Trophoblast cell (in vitro differentiated cells and primary cell): ENCODE data around the gene UGT1A5.

Experiments used
- DNase-seq, 2 donors: peaks; one replicate each; pipeline ENCODE4 v3.0.0-alpha.2; 2016
- H2AFZ ChIP-seq: 2 replicates; pipeline ENCODE4 v1.6.1; 2013; ENCODE audit warnings: low read length, moderate library complexity, mild to moderate bottlenecking; ENCODE audit not compliant: insufficient read depth, poor library complexity
- H2AK5ac ChIP-seq: 2 replicates; pipeline ENCODE4 v1.6.1; 2013; ENCODE audit warnings: mild to moderate bottlenecking, low read length
- H2BK120ac ChIP-seq: 2 replicates; pipeline ENCODE4 v1.6.1; 2013; ENCODE audit warnings: low read length, mild to moderate bottlenecking, moderate library complexity; ENCODE audit not compliant: insufficient read depth, poor library complexity
- H2BK12ac ChIP-seq: 2 replicates; pipeline ENCODE4 v1.6.1; 2013; ENCODE audit warnings: mild to moderate bottlenecking, low read length, moderate library complexity
- H2BK5ac ChIP-seq: 2 replicates; pipeline ENCODE4 v1.6.1; 2013; ENCODE audit warnings: low read length, low read depth, moderate library complexity, mild to moderate bottlenecking; ENCODE audit not compliant: poor library complexity
- H3K14ac ChIP-seq: 2 replicates; pipeline ENCODE4 v1.6.1; 2013; ENCODE audit warnings: mild to moderate bottlenecking, low read length
- H3K18ac ChIP-seq: 2 replicates; pipeline ENCODE4 v1.6.1; 2013; ENCODE audit warnings: mild to moderate bottlenecking, low read length
- H3K23ac ChIP-seq: 2 replicates; pipeline ENCODE4 v1.6.1; 2013; ENCODE audit warnings: low read length
- H3K27ac ChIP-seq: 2 replicates; pipeline ENCODE4 v1.5.1; 2013; ENCODE audit warnings: low read depth, mild to moderate bottlenecking, inconsistent platforms, low read length, moderate library complexity
- H3K27me3 ChIP-seq: 2 replicates; pipeline ENCODE4 v1.6.1; 2013; ENCODE audit warnings: inconsistent platforms, mild to moderate bottlenecking, low read length, moderate library complexity; ENCODE audit not compliant: insufficient read depth
- H3K36me3 ChIP-seq, 2 experiments: 1 replicate in 1 of 2; 2 replicates in 1 of 2; pipeline ENCODE4 v1.6.1; 2013; ENCODE audit warnings: low read length in 2 of 2, mild to moderate bottlenecking in 2 of 2, moderate library complexity in 1 of 2; ENCODE audit not compliant: insufficient read depth in 2 of 2, control insufficient read depth in 1 of 2
- H3K4ac ChIP-seq: 2 replicates; pipeline ENCODE4 v1.6.1; 2013; ENCODE audit warnings: low read depth, mild to moderate bottlenecking, low read length, moderate library complexity
- H3K4me1 ChIP-seq, 2 experiments: 1 replicate in 1 of 2; 2 replicates in 1 of 2; pipeline ENCODE4 v1.6.1; 2013; ENCODE audit warnings: low read length in 2 of 2, mild to moderate bottlenecking in 2 of 2, moderate library complexity in 1 of 2; ENCODE audit not compliant: insufficient read depth in 2 of 2, control insufficient read depth in 1 of 2
- H3K4me2 ChIP-seq: 2 replicates; pipeline ENCODE4 v1.6.1; 2013; ENCODE audit warnings: inconsistent platforms, mild to moderate bottlenecking, low read length, moderate library complexity
- H3K4me3 ChIP-seq: 2 replicates; pipeline ENCODE4 v1.5.1; 2013; ENCODE audit warnings: mild to moderate bottlenecking, low read depth, low read length, inconsistent platforms
- H3K79me1 ChIP-seq: one replicate; pipeline ENCODE4 v1.6.1; 2013; ENCODE audit warnings: low read length
- H3K79me2 ChIP-seq: 2 replicates; pipeline ENCODE4 v1.6.1; 2013; ENCODE audit warnings: low read length, mild to moderate bottlenecking; ENCODE audit not compliant: control insufficient read depth, insufficient read depth, poor library complexity
- H3K9ac ChIP-seq: 2 replicates; pipeline ENCODE4 v1.6.1; 2013; ENCODE audit warnings: mild to moderate bottlenecking, low read length
- H3K9me3 ChIP-seq: 2 replicates; pipeline ENCODE4 v1.6.1; 2013; ENCODE audit warnings: low read depth, mild to moderate bottlenecking, control low read depth, inconsistent platforms, low read length; ENCODE audit not compliant: insufficient read depth
- H4K12ac ChIP-seq: 2 replicates; pipeline ENCODE4 v1.6.1; 2013; ENCODE audit warnings: low read depth, mild to moderate bottlenecking, low read length, moderate library complexity
- H4K8ac ChIP-seq: 2 replicates; pipeline ENCODE4 v1.6.1; 2013; ENCODE audit warnings: low read depth, mild to moderate bottlenecking, low read length, moderate library complexity
- H4K91ac ChIP-seq: one replicate; pipeline ENCODE4 v1.6.1; 2013; ENCODE audit warnings: low read depth, mild to moderate bottlenecking, low read length, moderate library complexity
- WGBS: extraction: QIAGEN DNeasy Blood & Tissue Kit; methylation state at CpG from one replicate; pipeline ENCODE4 v1.1.7; 2013; ENCODE audit warnings: missing lambda C conversion rate; ENCODE audit not compliant: insufficient read length, insufficient coverage; ENCODE audit errors: extremely low coverage; 5-methylcytosine and 5-hydroxymethylcytosine counted together

UGT1A5 gene

DNA sequence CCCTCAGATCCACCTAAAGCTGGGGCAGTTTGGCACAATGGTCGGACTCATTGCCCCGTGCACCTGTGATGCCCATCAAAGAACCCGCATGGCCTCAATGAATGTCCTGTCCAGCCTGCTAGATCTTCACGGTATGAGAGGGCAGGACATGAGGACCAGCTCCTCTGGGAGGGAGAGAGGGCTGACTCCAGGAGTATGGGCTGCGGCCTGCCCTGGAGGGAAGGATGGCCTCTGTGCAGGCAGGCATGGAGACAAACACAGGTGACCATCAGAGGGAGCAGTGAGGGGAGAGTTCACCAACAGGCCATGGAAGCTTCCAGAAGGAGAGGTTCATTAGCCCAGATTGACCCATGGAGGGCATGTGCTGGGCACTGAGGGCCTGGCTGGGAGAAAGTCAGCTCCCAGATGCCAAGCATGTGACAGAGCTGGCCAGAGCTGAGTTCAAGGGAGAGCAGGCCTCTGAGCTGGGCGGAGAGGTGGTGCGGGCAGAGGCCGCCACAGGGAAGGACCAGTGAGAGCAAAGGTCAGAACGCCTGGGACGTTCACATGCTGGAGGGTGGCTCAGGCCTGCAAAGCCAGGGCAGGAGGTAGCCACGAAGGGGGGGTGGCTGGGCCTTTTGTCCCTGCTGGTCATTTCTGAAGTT is 105.4 kb downstream of the UGT1A5 start:
- Histone ChIP-seq H2AK5ac (no peak overlapping the region), H2BK5ac (no peak overlapping the region), H2AFZ (no peak overlapping the region), H3K9ac (no peak overlapping the region), H3K4me2 (no peak overlapping the region), H4K91ac (no peak overlapping the region), H3K23ac (no peak overlapping the region), H4K12ac (no peak overlapping the region), H3K79me1 (no peaks in the 10 kb centered on the region), H3K79me2 (no peaks in the 10 kb centered on the region), H2BK12ac (no peak overlapping the region), H3K36me3 (no peaks in the 10 kb centered on the region), H3K27me3 (no peaks in the 10 kb centered on the region), H3K18ac (no peak overlapping the region), H3K4me3 (no peak overlapping the region), H3K4ac (no peak overlapping the region), H2BK120ac (no peak overlapping the region), H3K4me1 (no peaks in the 10 kb centered on the region), H3K9me3 (peaks cover 5% of the 10 kb centered on the region), H3K27ac (no peak overlapping the region), H4K8ac (no peak overlapping the region), H3K14ac (no peak overlapping the region)
- WGBS: no CpG with 5 or more reads among the region's 11 CpGs
- no peak for DNase-seq

DNA sequence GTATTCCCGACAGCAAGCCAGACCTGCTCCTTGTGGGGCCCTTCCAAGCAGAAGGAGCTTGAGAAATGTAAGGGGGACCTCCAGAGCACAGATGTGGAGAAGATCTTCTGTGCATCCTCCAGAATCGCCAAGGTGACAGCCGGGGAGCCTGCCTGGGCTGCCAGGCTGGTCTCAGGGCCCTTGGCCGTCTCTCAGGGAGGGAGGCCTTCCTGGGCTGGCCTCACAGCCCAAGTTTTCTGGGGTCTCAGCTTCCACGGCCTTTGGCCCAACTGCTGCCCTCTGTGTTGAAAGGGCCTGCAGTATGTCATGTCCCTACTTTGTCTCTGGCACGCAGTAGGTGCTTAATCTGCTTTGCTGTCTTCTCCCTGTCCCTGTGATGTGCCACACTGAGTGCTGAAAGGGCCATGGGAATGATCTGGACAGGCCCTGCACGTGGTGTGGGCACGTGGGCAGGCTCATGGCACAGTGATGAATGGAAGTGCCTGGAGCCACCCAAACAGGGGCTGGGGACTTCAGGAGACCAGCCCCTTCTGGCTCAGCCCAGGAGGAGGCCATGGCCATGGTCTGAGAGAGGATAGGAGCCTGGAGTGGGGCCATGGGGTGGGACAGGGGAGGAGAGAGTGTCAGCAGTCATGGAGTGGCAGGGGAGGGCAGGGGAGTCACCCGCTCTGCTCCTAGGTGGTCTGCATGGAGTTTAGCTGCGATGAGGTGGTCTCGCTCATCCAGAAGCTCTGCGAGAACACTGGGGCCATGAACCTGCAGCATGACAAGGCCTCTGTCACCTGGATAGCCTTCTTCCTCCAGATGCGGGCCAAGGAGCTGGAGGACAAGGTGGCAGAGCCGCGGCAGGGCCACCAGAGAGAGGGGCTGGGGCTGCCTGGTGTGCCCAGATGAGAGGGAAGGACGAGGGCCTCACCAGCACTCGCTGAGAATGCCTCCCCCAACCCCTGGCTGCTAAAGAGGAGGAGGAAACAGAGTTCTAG is 106.2 kb downstream of the UGT1A5 start:
- H4K12ac ChIP-seq: no peak overlapping the region
- no peak for DNase-seq
- no peak overlapping the region for H2BK5ac ChIP-seq
- H3K9ac ChIP-seq: no peak overlapping the region
- no peak overlapping the region for H3K4ac ChIP-seq
- peaks cover 5% of the 10 kb centered on the region for H3K9me3 ChIP-seq
- no peak overlapping the region for H3K4me3 ChIP-seq
- H2BK120ac ChIP-seq: no peak overlapping the region
- no peak overlapping the region for H4K8ac ChIP-seq
- no peaks in the 10 kb centered on the region for H3K4me1 ChIP-seq
- H3K18ac ChIP-seq: no peak overlapping the region
- no peak overlapping the region for H3K4me2 ChIP-seq
- H3K27ac ChIP-seq: no peak overlapping the region
- H3K79me1 ChIP-seq: no peaks in the 10 kb centered on the region
- no peak overlapping the region for H2BK12ac ChIP-seq
- H3K36me3 ChIP-seq: no peaks in the 10 kb centered on the region
- no peak overlapping the region for H4K91ac ChIP-seq
- H3K14ac ChIP-seq: no peak overlapping the region
- no peaks in the 10 kb centered on the region for H3K27me3 ChIP-seq
- H3K79me2 ChIP-seq: no peaks in the 10 kb centered on the region
- no peak overlapping the region for H3K23ac ChIP-seq
- WGBS: no CpG with 5 or more reads among the region's 17 CpGs
- no peak overlapping the region for H2AFZ ChIP-seq
- no peak overlapping the region for H2AK5ac ChIP-seq

DNA sequence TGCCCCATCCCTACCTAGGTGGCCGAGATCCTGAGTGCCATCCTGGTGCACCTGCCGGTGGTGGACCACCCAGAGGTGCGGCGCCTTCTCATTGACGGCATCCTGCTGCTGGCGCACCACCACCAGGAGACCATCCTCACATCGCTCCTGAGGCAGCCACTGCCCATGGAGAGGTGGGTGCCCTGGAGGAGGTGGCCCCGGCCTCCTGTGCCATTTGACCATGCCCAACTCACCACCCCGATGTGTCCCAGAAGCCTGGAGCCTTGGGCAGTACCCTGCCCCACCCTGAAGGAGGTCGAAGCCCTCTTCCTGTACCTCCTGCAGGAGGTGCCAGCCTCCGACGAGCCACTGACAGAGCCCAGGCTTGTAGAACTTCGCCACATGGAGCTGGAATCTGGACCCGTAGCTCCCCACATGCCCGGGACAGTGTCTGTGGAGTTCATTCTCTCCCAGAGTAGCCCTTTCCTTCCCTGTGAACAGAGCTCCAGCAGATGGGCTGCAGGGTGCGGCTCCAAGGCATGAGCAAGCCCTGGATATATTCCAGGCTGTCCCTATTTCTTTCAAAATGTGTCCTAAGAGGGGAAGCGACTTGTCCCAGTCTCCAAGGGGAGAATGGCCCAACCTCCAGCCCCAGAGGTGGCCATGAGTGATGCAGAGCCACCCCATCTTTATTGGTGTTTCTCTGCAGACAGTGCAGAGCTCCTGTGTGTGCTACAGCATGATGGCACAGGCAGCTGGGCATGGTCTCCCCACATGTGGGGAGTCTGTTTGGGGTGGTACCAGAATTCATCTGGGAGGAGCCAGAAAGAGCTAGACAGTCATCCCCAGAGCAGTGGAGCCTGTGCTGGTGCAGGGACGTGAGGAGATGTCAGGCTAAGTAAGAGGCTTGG is 107.4 kb downstream of the UGT1A5 start:
- H3K36me3 ChIP-seq: no peaks in the 10 kb centered on the region
- no peak overlapping the region for H3K27ac ChIP-seq
- H3K9ac ChIP-seq: no peak overlapping the region
- H2BK120ac ChIP-seq: no peak overlapping the region
- H3K79me2 ChIP-seq: no peaks in the 10 kb centered on the region
- no peak overlapping the region for H3K4me2 ChIP-seq
- WGBS: no CpG with 5 or more reads among the region's 18 CpGs
- no peak overlapping the region for H2AFZ ChIP-seq
- no peak overlapping the region for H3K4me3 ChIP-seq
- H2BK12ac ChIP-seq: no peak overlapping the region
- no peak overlapping the region for H3K14ac ChIP-seq
- no peaks in the 10 kb centered on the region for H3K4me1 ChIP-seq
- H3K79me1 ChIP-seq: no peaks in the 10 kb centered on the region
- H3K9me3 ChIP-seq: peaks cover 5% of the 10 kb centered on the region
- no peak overlapping the region for H3K4ac ChIP-seq
- H4K8ac ChIP-seq: no peak overlapping the region
- H3K23ac ChIP-seq: no peak overlapping the region
- no peaks in the 10 kb centered on the region for H3K27me3 ChIP-seq
- no peak overlapping the region for H3K18ac ChIP-seq
- no peak overlapping the region for H4K12ac ChIP-seq
- H4K91ac ChIP-seq: no peak overlapping the region
- H2AK5ac ChIP-seq: no peak overlapping the region
- no peak overlapping the region for H2BK5ac ChIP-seq
- DNase-seq: no peak

DNA sequence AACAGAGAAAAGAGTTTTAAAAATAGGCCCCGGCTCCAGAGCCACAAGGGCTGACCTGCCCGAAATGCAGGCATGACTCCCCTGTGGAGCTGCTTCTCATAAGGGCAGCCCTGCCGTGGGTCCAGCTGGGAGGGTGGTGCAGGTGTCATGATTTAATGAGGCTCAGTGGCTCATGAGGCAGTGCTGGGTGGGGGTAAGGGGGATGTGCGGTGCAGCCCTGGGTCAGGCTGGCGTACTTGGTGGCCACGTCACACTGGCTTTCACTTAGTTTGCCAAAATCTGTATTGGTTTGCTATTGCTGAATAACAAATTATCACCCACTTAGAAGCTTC is 108.0 kb downstream of the UGT1A5 start:
- Histone ChIP-seq H3K9me3 (peaks cover 5% of the 10 kb centered on the region), H3K4me2 (no peak overlapping the region), H3K36me3 (no peaks in the 10 kb centered on the region), H2BK120ac (no peak overlapping the region), H3K4ac (no peak overlapping the region), H3K23ac (no peak overlapping the region), H3K27me3 (no peaks in the 10 kb centered on the region), H4K91ac (no peak overlapping the region), H2BK5ac (no peak overlapping the region), H2BK12ac (no peak overlapping the region), H4K12ac (no peak overlapping the region), H3K4me3 (no peak overlapping the region), H3K79me2 (no peaks in the 10 kb centered on the region), H4K8ac (no peak overlapping the region), H3K79me1 (no peaks in the 10 kb centered on the region), H2AK5ac (no peak overlapping the region), H3K27ac (no peak overlapping the region), H2AFZ (no peak overlapping the region), H3K4me1 (no peaks in the 10 kb centered on the region), H3K9ac (no peak overlapping the region), H3K14ac (no peak overlapping the region), H3K18ac (no peak overlapping the region)
- no peak for DNase-seq
- no CpG with 5 or more reads among the region's 6 CpGs for WGBS
